Midbrain (tissue), 1 donor: ENCODE results near the gene ARID1B.
A peak's percentile ranks its signal among the peaks of the same experiment; 100 is the strongest.

Source experiments
- DNase-seq: peaks from one replicate; lab custom pipeline; 2025; lab: John Stamatoyannopoulos, UW

Gene ARID1B

GRCh38 chr6:156825475-156825874 lies 48.3 kb downstream of the ARID1B start:
- no peak for DNase-seq

GRCh38 chr6:156826290-156826955 lies 49.2 kb downstream of the ARID1B start:
- DNase-seq = no peak

GRCh38 chr6:156827382-156827781 lies 50.2 kb downstream of the ARID1B start:
- DNase-seq = no peak

GRCh38 chr6:156828280-156828703 lies 51.1 kb downstream of the ARID1B start:
- no peak for DNase-seq

- no peak for DNase-seq
These were observed 52.9 kb downstream of the ARID1B start for GRCh38 chr6:156830126-156830525.

- peak; percentile 69 for DNase-seq
These were observed 55.1 kb downstream of the ARID1B start for GRCh38 chr6:156832231-156832647.

GRCh38 chr6:156832669-156833068 lies 55.5 kb downstream of the ARID1B start:
- no peak for DNase-seq

- no peak for DNase-seq
These were observed 56.6 kb downstream of the ARID1B start for GRCh38 chr6:156833755-156834154.

GRCh38 chr6:156839129-156839528 lies 62.0 kb downstream of the ARID1B start:
- no peak for DNase-seq

GRCh38 chr6:156839591-156840001 lies 62.4 kb downstream of the ARID1B start:
- no peak for DNase-seq

GRCh38 chr6:156840136-156840535 lies 63.0 kb downstream of the ARID1B start:
- no peak for DNase-seq

- no peak for DNase-seq
These were observed 63.4 kb downstream of the ARID1B start for GRCh38 chr6:156840606-156841005.

- no peak for DNase-seq
These were observed 64.3 kb downstream of the ARID1B start for GRCh38 chr6:156841508-156841907.

GRCh38 chr6:156842598-156843250 lies 65.5 kb downstream of the ARID1B start:
- DNase-seq = no peak

GRCh38 chr6:156844089-156844488 lies 66.9 kb downstream of the ARID1B start:
- no peak for DNase-seq

- DNase-seq = no peak
These were observed 68.4 kb downstream of the ARID1B start for GRCh38 chr6:156845454-156846155.

GRCh38 chr6:156846845-156847599 lies 69.8 kb downstream of the ARID1B start:
- no peak for DNase-seq

- DNase-seq = no peak
These were observed 70.9 kb downstream of the ARID1B start for GRCh38 chr6:156848123-156848522.

GRCh38 chr6:156848533-156848932 lies 71.4 kb downstream of the ARID1B start:
- no peak for DNase-seq

- no peak for DNase-seq
These were observed 72.6 kb downstream of the ARID1B start for GRCh38 chr6:156849806-156850205.

GRCh38 chr6:156850353-156850752 lies 73.2 kb downstream of the ARID1B start:
- no peak for DNase-seq

- DNase-seq = no peak
These were observed 74.3 kb downstream of the ARID1B start for GRCh38 chr6:156851454-156851921.
